Suprapubic skin (tissue), 4 donors: ENCODE results near the gene CNPY4. TPM values are rescaled to one million over a fixed set of nuclear protein-coding genes. Genes with fewer than 3 reads are reported as not detected.
A peak's percentile ranks its signal among the peaks of the same experiment; 100 is the strongest.
"Not testable (repeated sequence)": the region's sequence is repeated elsewhere in the genome, so short reads cannot be mapped to it uniquely, and the experiment has no call there.

Source experiments
- DNase-seq, 2 donors: peaks; one replicate each; pipeline ENCODE4 v3.0.0-alpha.2; 2019; ENCODE audit warnings: low spot score in 2 of 2
- H3K27ac ChIP-seq: fragments of 200-600 bp; sonication (generic); one replicate; pipeline ENCODE4 v1.5.1; 2019
- H3K27me3 ChIP-seq: fragments of 200-600 bp; sonication (generic); one replicate; pipeline ENCODE4 v1.5.1; 2019
- H3K36me3 ChIP-seq: fragments of 200-600 bp; sonication (generic); one replicate; pipeline ENCODE4 v1.5.1; 2019
- H3K4me1 ChIP-seq: fragments of 200-600 bp; sonication (generic); one replicate; pipeline ENCODE4 v1.5.1; 2019
- H3K4me3 ChIP-seq: fragments of 200-600 bp; sonication (generic); one replicate; pipeline ENCODE4 v1.5.1; 2019; ENCODE audit warnings: mild to moderate bottlenecking
- H3K9me3 ChIP-seq: fragments of 200-600 bp; sonication (generic); one replicate; pipeline ENCODE4 v1.5.1; 2019
- CTCF ChIP-seq, 2 donors: fragments of 200-600 bp in 1 of 2; fragments of 450-650 bp in 1 of 2; sonication (generic) in 1 of 2; IDR thresholded peaks; one replicate each; pipeline ENCODE4 v1.5.1; 2016 to 2019; ENCODE audit warnings: antibody characterized with exemption in 2 of 2, mild to moderate bottlenecking in 1 of 2, moderate library complexity in 1 of 2
- EP300 ChIP-seq: sonication (generic); formaldehyde crosslinking; IDR thresholded peaks from one replicate; pipeline ENCODE4 v1.6.1; 2017; ENCODE audit warnings: antibody characterized with exemption
- POLR2A ChIP-seq, 2 donors: fragments of 450-650 bp; IDR thresholded peaks; one replicate each; pipeline ENCODE4 v1.6.1; 2017; ENCODE audit warnings: antibody characterized with exemption in 2 of 2, mild to moderate bottlenecking in 2 of 2, moderate library complexity in 2 of 2
- POLR2AphosphoS5 ChIP-seq, 3 donors: sonication (generic); formaldehyde crosslinking; IDR thresholded peaks; one replicate each; pipeline ENCODE4 v1.6.1; 2017; ENCODE audit warnings: antibody characterized with exemption in 3 of 3
- WGBS: methylation state at CpG from one replicate; pipeline ENCODE4 v1.1.5; 2018; 5-methylcytosine and 5-hydroxymethylcytosine counted together
- total RNA-seq, 4 donors: library from RNA; depleted of rRNA; stranded (reverse); fragments of >200 nt; gene quantifications; one replicate each; pipeline ENCODE4 v1.1.0, GENCODE V29; 2016

CNPY4 gene
- total RNA-seq, 4 donors from 2014 or later: 4.5 to 7.1 (median 5.4) TPM

GRCh38 chr7:100126931-100127865 lies 7.8 kb downstream of the CNPY4 start, which contains the start of gene MBLAC1:
Gene MBLAC1, plus strand, starts transcription at chr7:100126967. Its CDS starts 429 bp downstream, at chr7:100127396.
- H3K27ac ChIP-seq: peak within 1 kb of the TSS; percentile 99
- no peaks in the 10 kb centered on the region for H3K9me3 ChIP-seq
- peak; percentile 91 to 97 for DNase-seq
- peak in 2 of 3 donors; percentile 28 to 71 for TF ChIP-seq POLR2AphosphoS5 (IDR thresholded peaks at IDR 0.05)
- no peak for TF ChIP-seq EP300
- TF ChIP-seq POLR2A (IDR thresholded peaks at IDR 0.05): no peak
- TF ChIP-seq CTCF (IDR thresholded peaks at IDR 0.05): no peak
- WGBS: under 1% methylated on average over 27 of the region's 85 CpGs
- peaks cover 42% of the 10 kb centered on the region for H3K4me1 ChIP-seq
- H3K27me3 ChIP-seq: no peaks in the 10 kb centered on the region
- H3K4me3 ChIP-seq: peak within 1 kb of the TSS; percentile 91
- no peaks in the 10 kb centered on the region for H3K36me3 ChIP-seq

GRCh38 chr7:100127866-100128636 lies 8.6 kb downstream of the CNPY4 start:
- TF ChIP-seq EP300 (no peak), CTCF (IDR thresholded peaks at IDR 0.05) (no peak), POLR2AphosphoS5 (IDR thresholded peaks at IDR 0.05) (no peak), POLR2A (IDR thresholded peaks at IDR 0.05) (no peak)
- peaks cover 42% of the 10 kb centered on the region for H3K4me1 ChIP-seq
- no peaks in the 10 kb centered on the region for H3K27me3 ChIP-seq
- H3K9me3 ChIP-seq: no peaks in the 10 kb centered on the region
- peak overlapping the region; percentile 91 for H3K4me3 ChIP-seq
- WGBS: 5% methylated on average over 19 of the region's 37 CpGs
- DNase-seq: no peak
- peak overlapping the region; percentile 99 for H3K27ac ChIP-seq
- H3K36me3 ChIP-seq: no peaks in the 10 kb centered on the region

GRCh38 chr7:100128637-100128963 lies 9.2 kb downstream of the CNPY4 start:
- H3K9me3 ChIP-seq: no peaks in the 10 kb centered on the region
- no peaks in the 10 kb centered on the region for H3K27me3 ChIP-seq
- H3K27ac ChIP-seq: no peak overlapping the region
- 53% methylated on average over 1 of the region's 1 CpG for WGBS
- DNase-seq: no peak
- H3K4me1 ChIP-seq: peaks cover 42% of the 10 kb centered on the region
- no peaks in the 10 kb centered on the region for H3K36me3 ChIP-seq
- TF ChIP-seq POLR2A (IDR thresholded peaks at IDR 0.05) (no peak), POLR2AphosphoS5 (IDR thresholded peaks at IDR 0.05) (no peak), CTCF (IDR thresholded peaks at IDR 0.05) (no peak), EP300 (no peak)
- no peak overlapping the region for H3K4me3 ChIP-seq

- not testable (repeated sequence) for H3K27ac ChIP-seq, DNase-seq, H3K36me3 ChIP-seq, H3K9me3 ChIP-seq, H3K27me3 ChIP-seq, H3K4me3 ChIP-seq
- H3K4me1 ChIP-seq: peaks cover 35% of the 10 kb centered on the region
- WGBS: 83% methylated on average over 1 of the region's 1 CpG
Observed at GRCh38 chr7:100130220-100130607, 10.8 kb downstream of the CNPY4 start.

GRCh38 chr7:100130608-100131453 lies 11.4 kb downstream of the CNPY4 start:
- Histone ChIP-seq H3K4me3 (peak overlapping the region; percentile 21), H3K36me3 (no peaks in the 10 kb centered on the region), H3K4me1 (peaks cover 29% of the 10 kb centered on the region), H3K27ac (no peak overlapping the region), H3K9me3 (no peaks in the 10 kb centered on the region), H3K27me3 (no peaks in the 10 kb centered on the region)
- peak in 1 of 2 donors; percentile 84 for DNase-seq
- WGBS: 12% methylated on average over 24 of the region's 24 CpGs
- no peak for TF ChIP-seq EP300
- no peak for TF ChIP-seq POLR2AphosphoS5 (IDR thresholded peaks at IDR 0.05)
- TF ChIP-seq CTCF (IDR thresholded peaks at IDR 0.05): peak; percentile 72 to 81
- no peak for TF ChIP-seq POLR2A (IDR thresholded peaks at IDR 0.05)
